Uterus (tissue), 2 donors: ENCODE data around the gene AJM1.
"Not testable (repeated sequence)": the region's sequence is repeated elsewhere in the genome, so short reads cannot be mapped to it uniquely, and the experiment has no call there.

ENCODE experiments used
- CTCF ChIP-seq, 4 experiments: fragments of 200-600 bp in 2 of 4; fragments of 450-650 bp in 2 of 4; sonication (generic) in 2 of 4; IDR thresholded peaks; one replicate each; pipeline ENCODE4 v1.5.1; 2016 to 2019; ENCODE audit warnings: antibody characterized with exemption in 4 of 4, mild to moderate bottlenecking in 2 of 4, moderate library complexity in 1 of 4
- POLR2A ChIP-seq, 2 donors: fragments of 450-650 bp; IDR thresholded peaks; one replicate each; pipeline ENCODE4 v1.6.1; 2016; ENCODE audit warnings: antibody characterized with exemption in 2 of 2, mild to moderate bottlenecking in 1 of 2, moderate library complexity in 1 of 2

- TF ChIP-seq CTCF, POLR2A (IDR thresholded peaks at IDR 0.05): not testable (repeated sequence)
Observed at GRCh38 chr9:136866898-136867421, 24.7 kb downstream of the AJM1 start.
